Pulmonary artery endothelial cell (primary cell): ENCODE data around the gene DYSF. TPM values are rescaled to one million over a fixed set of nuclear protein-coding genes. Genes with fewer than 3 reads are reported as not detected.

Source experiments
- DNase-seq: peaks from one replicate; pipeline ENCODE4 v3.0.0-alpha.2; 2011; ENCODE audit warnings: low read depth, low spot score
- total RNA-seq: library from RNA; depleted of rRNA; stranded (reverse); fragments of >200 nt; gene quantifications from 2 replicates; pipeline ENCODE4 v1.2.3, GENCODE V29; 2014

Gene DYSF
- total RNA-seq, 1 donor from 2014 or later: 82.1 TPM

DNA sequence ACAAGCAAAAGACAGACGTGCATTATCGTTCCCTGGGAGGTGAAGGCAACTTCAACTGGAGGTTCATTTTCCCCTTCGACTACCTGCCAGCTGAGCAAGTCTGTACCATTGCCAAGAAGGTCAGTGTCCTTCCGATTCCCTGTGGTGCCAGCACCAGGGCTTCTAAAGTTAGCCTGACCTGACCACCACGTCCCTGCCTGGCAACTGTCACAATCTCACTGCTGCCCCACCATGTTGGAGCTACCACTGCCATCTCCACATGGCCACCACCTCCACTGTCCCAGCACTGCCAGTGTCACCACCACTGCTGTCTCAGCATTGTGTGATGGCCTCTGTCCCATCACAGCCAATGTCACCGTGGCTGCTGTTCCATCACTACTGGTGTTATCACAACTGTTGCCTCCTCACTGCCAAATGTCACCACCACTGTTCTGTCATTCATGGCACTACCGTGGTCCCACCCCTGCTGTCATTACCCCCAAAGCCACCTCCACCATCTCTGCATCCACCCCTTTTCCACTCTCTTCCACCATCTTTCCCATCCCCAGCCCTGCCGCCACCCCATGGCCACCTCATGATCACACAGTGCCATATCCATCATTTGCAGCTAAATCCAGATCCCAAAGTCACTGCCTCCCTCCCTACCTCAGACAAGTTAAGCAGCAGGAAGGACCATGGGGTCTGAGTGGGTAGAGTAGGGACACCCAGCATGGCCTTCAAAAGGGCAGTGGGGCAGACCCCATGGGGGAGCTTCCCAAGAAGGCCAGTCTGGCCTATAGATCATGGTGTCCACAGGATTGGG lies 216.5 kb downstream of the DYSF start:
- no peak for DNase-seq

DNA sequence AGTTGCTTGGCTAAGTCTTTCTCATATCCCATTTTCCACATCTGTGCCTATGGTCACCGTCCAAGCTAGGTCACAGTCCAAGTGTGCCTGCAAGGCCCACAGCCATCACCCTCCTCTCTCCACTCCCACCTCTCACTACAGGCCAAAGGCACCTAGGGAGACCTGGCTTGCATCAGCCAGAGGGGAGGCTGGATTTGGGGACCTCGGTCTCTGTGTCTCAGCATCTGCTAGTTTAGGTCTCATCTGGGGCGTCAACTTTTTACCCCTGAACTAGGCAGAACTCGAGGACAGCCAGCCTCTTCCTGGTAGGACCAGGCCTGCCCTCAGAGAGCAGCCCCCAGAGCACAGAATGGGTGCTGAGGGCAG lies 217.1 kb downstream of the DYSF start:
- DNase-seq: no peak

DNA sequence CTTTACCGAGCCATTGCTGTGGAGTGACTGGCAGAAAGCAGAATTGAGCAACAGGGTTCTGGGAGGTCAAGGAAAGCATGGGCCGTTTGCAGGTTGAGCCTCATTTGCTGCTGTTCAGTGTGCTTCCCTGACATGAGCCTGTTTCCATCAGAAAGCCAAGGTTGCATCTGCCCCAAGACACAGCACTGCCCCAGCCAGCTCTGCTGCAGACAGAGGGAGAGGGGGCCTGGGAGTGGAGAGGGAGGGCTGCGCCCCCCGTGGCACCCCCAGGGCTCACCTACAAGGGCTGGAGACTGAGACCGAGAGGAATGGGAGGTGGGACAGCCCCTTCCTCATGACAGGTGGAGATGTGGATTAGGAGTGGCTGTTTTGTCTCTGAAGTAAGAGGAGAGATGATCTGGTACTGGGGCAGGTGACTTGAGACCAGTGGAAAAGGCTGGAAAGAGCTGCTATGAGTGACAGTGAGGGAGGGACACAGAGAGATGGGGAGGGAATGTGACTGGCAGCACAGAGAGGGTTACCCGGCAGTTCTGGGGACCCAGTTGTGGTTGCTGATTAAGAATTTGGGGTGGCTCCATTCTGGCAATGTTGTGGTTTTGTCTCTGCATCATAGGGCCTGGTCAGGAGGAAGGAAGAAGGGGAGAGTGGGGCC lies 218.0 kb downstream of the DYSF start:
- DNase-seq: no peak

DNA sequence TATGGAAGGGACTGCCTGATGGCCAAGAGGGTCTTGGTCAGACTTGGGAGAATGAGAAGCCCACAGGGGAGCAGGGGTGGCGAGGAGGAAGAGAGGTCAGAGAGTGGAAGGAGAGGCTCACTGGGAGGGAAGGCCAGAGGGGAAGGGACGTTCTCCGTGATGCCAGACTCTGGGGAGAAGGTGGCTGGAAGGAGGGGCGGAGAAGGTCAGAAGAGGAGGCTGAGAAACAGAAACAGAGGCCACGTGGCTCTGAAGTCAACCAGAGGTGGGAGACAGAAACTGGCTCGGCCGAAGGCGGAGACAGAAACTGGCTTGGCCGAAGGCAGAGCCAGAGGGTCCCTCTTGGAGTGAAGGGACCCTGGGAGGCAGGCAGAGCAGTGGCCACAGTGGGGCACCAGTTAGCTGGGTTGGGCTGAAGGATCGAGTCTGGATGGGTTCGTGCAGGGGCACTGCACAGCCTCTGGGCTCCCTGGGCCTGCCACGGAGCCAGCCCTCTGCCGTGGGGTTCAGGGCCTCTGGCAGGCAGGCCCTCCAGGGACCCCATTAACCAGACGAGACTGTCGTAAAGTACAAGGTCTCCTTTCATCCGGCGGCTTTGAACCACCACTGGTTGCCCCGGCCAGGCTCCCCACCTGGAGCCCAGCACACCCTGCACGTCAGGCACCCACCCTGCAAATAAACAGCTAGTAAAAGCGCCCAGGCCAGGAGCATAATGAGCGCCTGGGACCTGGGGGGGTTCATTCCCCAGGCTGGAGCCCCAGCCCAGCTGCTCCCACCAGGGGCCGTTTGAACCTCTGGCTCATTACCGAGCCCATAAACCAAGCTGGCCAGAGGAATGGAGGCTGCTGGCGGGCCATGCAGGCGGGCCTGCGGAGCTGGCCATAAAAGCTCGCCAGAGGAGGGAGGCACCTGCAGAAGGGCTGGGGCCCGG lies 218.8 kb downstream of the DYSF start:
- DNase-seq: no peak

DNA sequence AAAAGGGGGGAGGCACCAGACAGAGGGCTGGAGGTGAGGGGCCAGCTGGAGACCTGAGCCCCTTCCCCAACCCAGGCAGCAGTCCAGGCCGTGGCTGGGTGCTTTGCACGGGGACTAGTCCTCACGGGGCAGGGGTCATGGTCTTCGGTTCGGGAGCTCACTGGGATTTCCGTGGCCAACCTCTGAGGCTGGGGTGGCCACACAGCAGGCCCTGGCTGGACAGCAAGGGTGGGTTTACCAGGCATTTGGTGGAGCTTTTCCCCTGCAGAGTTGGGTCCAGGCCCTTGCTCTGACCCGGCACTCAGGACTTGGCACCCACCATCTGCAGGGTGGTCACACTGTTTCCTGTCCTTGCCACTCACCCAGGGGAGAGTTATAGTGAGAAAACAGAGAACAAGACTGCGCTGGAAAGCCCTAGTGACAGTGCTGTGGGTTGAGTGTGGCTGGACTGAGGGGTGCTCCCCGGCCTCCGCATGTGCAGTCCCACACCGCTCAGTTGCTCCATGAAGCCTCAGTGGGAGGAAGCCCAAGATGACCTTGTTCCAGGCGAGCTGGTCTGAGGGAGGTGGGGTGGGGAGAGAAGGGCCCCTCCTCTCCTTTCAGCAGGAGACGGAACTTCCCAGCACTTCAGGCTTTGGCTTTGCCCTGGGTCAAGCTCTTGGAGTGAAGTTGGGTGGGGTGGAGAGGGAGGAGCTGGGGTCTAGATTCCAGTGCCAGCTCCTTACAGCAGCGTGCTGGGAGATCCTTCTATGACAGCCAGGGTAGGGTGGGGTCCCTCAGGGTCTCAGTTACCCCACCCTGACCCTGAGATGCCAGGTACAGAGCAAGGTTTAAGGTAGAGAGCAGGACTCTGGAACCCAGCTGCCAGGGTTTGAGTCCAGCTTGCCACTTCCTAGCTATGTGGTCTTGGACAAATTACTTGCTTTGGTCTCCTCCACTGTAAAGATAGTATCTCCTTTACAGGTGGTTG lies 219.8 kb downstream of the DYSF start:
- DNase-seq: no peak

DNA sequence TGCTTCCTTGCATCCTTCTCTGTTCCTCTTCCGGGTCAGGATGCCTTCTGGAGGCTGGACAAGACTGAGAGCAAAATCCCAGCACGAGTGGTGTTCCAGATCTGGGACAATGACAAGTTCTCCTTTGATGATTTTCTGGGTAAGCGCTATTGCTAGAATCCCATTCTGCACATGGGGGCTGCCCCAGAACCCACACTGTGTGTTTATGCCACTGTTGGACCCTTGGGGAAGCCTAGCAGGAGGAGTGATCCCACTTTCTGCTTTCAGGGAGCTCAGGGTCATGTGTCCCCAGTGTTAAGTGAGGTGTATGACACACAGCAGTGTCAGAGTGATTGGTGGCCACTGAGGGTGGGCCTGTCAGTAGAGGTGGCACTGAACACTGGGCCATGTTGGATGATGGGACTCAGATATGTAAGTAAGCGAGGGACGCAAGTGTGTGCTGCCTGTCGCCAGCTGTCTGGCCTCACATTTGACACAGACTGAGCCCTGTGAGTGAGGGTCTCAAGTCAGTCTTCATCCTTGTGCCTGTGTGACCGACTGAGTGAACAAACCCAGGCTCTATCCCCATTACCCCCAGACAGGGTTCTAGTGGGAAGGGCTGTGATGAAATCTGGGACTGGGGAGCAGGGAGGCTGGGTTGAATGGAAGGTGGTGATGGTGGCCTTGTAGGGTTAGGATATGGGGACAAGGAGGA lies 220.9 kb downstream of the DYSF start:
- no peak for DNase-seq

DNA sequence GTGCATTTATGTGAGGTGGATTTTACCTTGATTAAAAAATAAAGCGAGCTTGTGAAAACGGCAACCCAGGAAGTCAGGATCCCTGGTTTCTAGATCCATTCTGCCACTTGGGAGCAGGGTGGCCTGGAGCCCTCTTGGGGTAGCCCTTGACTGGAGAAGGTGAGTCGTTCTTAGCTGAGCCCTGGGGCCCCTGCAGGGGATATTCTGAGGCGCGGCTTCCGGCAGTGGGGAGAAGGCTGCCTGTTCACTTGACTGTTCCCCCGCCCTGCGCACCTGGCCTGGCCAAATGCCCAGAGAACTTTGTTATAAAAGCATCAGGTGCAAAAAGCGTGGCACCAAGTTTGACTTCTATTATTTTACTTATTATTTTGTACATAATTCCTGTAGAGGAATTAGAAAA lies 221.9 kb downstream of the DYSF start:
- DNase-seq: no peak

DNA sequence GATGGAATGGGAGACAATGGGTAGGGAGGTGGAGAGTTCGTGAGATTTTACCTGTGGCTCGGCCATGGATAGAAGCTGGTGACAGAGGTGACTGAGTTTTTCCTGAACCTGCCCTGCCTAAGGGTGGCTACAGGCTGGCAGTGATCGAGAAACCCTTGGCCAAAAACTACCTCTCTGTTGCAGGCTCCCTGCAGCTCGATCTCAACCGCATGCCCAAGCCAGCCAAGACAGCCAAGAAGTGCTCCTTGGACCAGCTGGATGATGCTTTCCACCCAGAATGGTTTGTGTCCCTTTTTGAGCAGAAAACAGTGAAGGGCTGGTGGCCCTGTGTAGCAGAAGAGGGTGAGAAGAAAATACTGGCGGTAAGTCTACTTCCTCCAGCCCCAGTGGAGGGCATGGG lies 225.5 kb downstream of the DYSF start:
- DNase-seq: no peak

DNA sequence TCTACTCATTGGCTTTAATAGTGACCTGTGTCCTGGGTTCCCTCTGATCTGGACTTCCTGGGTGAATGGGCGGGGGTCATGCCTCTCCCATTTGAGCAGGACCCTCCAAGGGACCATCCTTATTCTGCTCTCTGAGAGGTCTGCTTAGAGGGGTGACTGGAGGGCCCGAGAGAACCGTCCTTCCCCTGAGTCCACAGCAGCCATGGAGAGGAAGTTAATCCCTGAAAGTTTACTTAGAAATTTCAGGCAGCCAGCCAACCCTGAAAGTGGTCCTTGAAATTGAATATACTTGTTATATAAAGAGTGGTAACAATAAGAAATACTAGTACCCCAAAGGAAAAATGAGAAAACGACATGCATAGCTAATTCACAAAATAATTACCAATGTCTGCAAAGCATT lies 226.1 kb downstream of the DYSF start:
- no peak for DNase-seq

DNA sequence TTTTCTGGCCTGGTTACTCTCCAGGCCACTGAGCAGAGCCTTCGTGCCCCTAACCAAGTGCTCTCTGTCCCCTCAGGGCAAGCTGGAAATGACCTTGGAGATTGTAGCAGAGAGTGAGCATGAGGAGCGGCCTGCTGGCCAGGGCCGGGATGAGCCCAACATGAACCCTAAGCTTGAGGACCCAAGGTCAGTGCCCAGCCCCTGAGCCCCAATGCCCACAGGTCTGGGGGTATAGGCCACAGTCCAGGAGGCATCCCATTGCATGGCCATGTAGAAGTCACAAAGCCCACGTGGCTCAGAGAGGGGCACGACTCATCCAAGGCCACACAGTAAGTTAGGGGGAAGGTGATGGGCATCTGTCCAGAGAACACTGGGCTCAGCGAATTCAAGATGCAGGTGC lies 227.6 kb downstream of the DYSF start:
- DNase-seq: no peak

DNA sequence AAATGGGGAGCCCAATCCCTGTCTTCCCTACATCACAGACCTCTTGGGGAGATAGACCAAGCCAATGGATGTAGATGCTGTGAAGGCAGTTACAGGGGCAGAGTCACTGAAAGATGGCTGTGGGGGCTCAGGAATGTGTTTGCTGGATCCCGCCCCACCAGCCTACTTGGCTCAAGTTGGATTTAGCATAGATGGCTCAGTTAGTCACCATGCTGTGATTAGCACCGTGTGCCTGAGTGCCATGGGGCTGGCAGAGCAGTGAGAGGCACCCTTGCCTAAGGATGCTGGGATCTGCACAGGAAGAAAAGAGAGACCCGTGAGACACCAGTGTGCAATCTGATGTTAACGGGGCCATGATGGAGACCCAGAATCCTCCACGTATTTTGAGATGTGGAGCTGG lies 228.3 kb downstream of the DYSF start:
- no peak for DNase-seq

DNA sequence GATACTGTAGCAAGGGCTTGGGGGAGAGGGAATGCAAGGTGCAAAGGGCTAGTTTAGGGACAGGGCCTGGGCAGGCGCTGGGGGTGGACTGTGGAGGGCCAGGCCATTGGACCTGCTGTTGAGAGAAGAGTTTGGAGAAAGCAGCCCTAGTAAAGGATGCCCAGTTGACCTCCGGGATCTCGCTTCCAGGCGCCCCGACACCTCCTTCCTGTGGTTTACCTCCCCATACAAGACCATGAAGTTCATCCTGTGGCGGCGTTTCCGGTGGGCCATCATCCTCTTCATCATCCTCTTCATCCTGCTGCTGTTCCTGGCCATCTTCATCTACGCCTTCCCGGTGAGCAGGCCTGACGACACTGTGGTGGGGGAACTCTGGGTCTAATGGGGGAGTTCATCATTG lies 229.0 kb downstream of the DYSF start:
- DNase-seq: no peak

DNA sequence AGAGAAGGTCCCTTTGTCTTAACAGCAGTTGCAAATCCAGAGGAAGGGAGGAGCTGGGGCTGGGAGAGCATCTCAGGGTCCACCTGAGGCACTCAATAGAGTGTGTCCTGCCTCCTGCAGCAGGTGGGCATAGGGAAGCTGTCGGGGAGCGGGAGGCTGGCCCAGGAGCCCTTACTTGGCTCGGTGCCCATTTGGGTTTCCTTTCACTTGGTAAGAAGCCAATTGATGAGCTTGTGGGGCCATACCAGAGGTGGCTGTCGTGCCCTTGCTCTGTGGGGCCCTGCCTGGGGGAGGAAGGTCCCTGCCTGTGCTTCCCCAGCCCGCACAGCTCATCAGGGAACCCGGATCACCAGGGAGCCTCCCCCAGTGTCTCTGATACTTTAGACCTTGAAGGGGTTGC lies 229.7 kb downstream of the DYSF start:
- DNase-seq: no peak

DNA sequence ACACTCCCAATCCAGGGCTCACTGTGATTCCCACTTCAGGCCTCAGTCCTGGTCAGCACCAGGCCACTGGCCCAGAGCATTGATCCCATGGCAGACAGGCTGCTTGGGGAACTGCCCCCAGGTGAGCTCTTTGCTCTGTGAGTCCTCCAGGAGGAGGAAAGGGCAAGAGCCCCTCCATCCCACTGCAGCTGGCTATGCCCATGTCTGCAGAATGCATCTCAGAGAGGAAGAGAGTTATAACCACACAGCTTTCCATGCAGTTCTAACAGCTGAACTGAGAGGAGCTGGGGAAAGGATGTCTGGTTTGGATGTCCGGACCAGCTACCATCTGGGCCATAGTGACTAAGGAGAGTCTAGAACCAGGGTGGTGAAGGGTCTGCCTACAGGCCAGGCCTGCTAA lies 230.3 kb downstream of the DYSF start:
- DNase-seq: no peak

DNA sequence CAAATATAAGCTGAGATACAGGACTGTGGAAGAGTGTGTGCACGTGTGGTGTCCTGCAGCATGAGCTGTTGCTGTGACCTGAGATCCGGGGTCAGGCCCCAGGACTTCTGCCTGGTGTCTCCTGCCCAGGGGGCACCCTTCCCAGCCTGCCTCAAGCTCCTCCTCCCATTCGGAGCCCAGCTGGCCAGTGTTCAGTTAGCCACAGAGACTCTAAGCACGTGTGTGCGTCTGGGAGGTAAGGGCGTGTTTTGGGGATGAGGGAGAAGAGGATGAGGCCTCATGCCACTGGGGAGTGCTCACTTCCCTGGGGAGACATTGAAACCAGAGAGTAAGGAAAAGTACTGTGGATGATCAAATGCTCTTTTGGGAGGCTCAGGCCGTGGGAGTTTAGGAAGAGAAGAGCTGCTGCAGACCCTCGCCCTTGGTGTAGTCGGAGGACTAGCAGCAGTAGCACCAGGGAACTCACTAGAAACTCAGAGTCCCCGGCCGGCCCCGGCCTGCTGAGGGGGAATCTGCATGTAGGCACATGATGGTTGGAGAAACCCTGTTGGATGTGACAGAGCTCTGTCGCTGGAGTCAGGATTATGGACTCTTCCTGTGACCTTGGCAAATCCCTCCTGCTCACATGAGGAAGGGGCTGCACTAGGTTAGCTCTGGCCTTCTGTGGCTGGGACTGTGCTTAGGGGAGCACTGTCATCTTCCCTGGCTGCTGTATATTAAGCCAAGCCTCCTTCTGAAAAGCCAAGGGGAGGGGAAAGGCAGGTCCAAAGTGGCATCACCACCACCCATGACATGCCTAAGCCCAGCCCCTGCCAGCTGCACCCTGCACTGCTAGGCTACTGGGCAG lies 231.1 kb downstream of the DYSF start:
- no peak for DNase-seq

DNA sequence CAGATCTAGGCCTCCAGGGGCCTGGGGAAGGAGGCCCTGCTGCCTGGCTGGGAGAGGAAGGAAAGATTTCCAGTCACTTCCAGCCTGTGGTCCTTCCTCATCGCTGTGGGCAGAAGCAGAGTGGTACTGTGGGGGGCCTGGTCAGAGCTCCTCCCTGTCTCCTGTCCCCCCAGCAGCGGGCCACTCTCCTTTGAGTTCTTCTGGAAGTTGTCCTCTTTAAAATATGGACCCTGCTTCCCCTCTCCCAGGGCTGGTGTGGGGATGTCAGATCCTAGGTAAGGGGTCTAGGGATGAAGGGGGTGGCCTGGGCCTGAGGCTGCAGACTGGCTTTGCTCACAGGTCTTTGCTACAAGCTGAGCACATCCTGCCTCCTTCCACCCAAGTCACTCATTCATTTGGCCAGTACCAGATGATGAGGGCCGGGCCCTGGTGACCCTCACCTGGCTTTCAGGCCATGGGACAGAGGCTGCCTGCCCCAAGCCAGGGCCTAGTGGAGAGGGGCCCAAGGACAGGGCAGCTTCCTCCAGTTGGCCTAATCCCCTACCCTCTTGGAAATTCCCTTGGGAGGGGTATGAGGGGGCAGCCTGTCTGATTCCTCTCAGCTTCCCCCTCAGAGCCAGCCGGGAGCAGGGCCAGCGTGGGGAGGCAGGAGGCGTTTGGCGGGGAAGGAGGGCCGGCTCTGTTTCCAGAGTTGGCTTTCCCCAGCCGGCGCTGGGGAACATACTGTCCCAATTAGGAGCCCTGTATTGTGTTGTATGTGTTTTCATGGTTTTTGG lies 231.9 kb downstream of the DYSF start:
- DNase-seq: no peak

DNA sequence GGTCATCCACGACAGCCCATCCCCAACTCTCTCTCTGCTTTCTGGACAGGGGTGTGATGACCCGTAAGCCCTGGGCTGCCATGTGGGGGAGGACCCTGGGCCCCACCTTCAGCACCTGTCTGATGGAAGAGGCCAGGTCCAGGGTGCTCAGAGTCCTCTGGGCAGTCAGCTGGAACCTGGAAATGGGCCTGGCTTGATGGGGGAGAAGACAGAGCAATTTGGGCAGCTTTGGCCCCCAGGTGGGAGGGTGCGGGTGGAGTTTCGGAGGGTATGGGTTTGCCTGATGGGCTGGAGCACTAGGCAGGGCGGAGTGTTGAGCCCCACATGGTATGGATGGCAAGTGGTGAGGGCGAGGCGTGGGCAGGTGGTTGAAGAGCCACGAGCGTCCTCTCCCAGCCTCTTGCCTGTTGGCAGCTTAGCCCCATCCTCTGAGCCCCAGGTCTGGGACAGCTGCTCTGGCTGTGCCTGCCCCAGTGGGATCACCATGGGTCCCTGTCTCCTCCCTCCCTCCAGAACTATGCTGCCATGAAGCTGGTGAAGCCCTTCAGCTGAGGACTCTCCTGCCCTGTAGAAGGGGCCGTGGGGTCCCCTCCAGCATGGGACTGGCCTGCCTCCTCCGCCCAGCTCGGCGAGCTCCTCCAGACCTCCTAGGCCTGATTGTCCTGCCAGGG lies 232.7 kb downstream of the DYSF start:
- DNase-seq: no peak

DNA sequence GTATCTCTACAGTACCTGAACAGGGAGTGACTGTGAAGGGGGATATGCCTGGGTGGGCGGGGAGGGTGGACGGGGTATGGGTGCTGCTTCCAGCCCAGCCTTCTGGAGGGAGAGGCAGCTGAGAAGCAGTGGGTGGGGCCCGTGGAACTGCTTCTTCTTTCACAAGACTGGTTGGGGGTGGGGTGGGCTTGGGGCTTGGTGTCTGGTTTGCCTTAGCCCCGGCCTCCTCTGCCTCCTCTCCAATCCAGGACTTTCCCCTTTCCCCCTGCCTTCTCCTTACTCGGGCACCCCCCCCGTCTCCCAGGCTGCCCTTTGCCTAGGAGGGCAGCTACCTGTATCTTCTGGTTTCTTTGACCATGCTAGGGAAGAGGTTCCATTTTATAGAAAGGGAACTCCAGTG lies 233.4 kb downstream of the DYSF start:
- no peak for DNase-seq
